Activated T-cell treated with anti-CD3 and anti-CD28 coated beads, Interleukin-2, amount 50 U/mL, for 72 hours (primary cell): ENCODE measurements around the gene DZANK1. TPM values are rescaled to one million over a fixed set of nuclear protein-coding genes. Genes with fewer than 3 reads are reported as not detected.
"Not testable (repeated sequence)": the region's sequence is repeated elsewhere in the genome, so short reads cannot be mapped to it uniquely, and the experiment has no call there.

Source experiments
- ATAC-seq, 2 donors: fragments of 150-1000 bp; cut with Tn5 transposase; replicated peaks in 1 of 2; 2 replicates each; pipeline ENCODE4 v1.10.0; 2021; ENCODE audit warnings: moderate library complexity in 2 of 2, mild to moderate bottlenecking in 1 of 2
- DNase-seq, 2 donors: peaks; one replicate each; pipeline ENCODE4 v3.0.0; 2021 to 2022; ENCODE audit warnings: mixed read lengths in 1 of 2
- H3K27ac Mint-ChIP-seq: one replicate; pipeline ENCODE4 v1.8.0; 2022; ENCODE audit warnings: mild to moderate bottlenecking, moderate library complexity, mixed read lengths
- H3K27me3 Mint-ChIP-seq: one replicate; pipeline ENCODE4 v1.8.0; 2022; ENCODE audit warnings: low read depth, mixed read lengths
- H3K36me3 Mint-ChIP-seq, 2 donors: one replicate each; pipeline ENCODE4 v1.8.0; 2022; ENCODE audit warnings: mixed read lengths in 2 of 2, mild to moderate bottlenecking in 1 of 2; ENCODE audit not compliant: insufficient read depth in 2 of 2
- H3K4me1 Mint-ChIP-seq: one replicate; pipeline ENCODE4 v1.8.0; 2022; ENCODE audit warnings: low read depth, mixed read lengths
- H3K4me3 Mint-ChIP-seq, 2 donors: one replicate each; pipeline ENCODE4 v1.8.0; 2022; ENCODE audit warnings: mild to moderate bottlenecking in 2 of 2, mixed read lengths in 2 of 2, moderate library complexity in 2 of 2
- H3K9me3 Mint-ChIP-seq, 2 donors: one replicate each; pipeline ENCODE4 v1.8.0; 2022; ENCODE audit warnings: mixed read lengths in 2 of 2
- total RNA-seq, 2 donors: library from RNA; stranded (reverse); gene quantifications; one replicate each; pipeline ENCODE4 v1.2.3, GENCODE V29; 2022

The DZANK1 gene
- total RNA-seq, 2 donors from 2014 or later, result 3.0 to 3.1 TPM

DNA sequence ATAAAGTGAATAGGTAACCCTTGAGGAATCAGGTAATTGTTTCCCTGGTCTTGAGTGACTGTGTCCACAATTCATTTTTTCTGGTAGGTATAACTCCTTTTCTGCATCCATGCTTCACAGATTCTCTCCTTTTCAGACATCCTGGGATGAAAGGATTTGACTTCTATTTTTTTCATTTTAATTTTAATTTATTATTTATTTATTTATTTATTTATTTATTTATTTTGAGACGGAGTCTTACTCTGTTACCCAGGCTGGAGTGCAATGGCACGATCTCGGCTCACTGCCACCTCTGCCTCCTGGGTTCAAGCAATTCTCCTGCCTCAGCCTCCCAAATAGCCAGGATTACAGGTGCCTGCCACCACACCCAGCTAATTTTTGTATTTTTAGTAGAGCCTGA lies 117.1 kb downstream of the DZANK1 start:
- H3K36me3 Mint-ChIP-seq, H3K4me3 Mint-ChIP-seq, H3K27ac Mint-ChIP-seq, H3K9me3 Mint-ChIP-seq, DNase-seq, H3K4me1 Mint-ChIP-seq, H3K27me3 Mint-ChIP-seq, ATAC-seq: not testable (repeated sequence)

Other genes starting within 250 kb of the DZANK1 start
- 10 to 100 TPM; 10.9 to 12.5 TPM for gene ZNF133, start 178.5 kb downstream of the DZANK1 start, total RNA-seq
- gene POLR3F, start 360 bp upstream of the DZANK1 start, total RNA-seq, result 10 to 100 TPM; 12.5 to 13.4 TPM
- 10 to 100 TPM; 27.2 to 30.6 TPM for gene RBBP9, start 30.2 kb upstream of the DZANK1 start, total RNA-seq
- 100 to 1,000 TPM; 129 to 158 TPM for gene SEC23B, start 40.9 kb upstream of the DZANK1 start, total RNA-seq
- gene SMIM26, start 100.4 kb upstream of the DZANK1 start, total RNA-seq, result 10 to 100 TPM; 84.3 to 87.7 TPM
- gene DTD1, start 121.0 kb upstream of the DZANK1 start, total RNA-seq, result 10 to 100 TPM; 46.1 to 47.6 TPM